Peyer's patch (tissue), 4 donors: ENCODE measurements around the gene TCP10L.

Source experiments
- POLR2A ChIP-seq, 2 donors: fragments of 450-650 bp; IDR thresholded peaks; one replicate each; pipeline ENCODE4 v1.5.1; 2017; ENCODE audit warnings: antibody characterized with exemption in 2 of 2, mild to moderate bottlenecking in 2 of 2, moderate library complexity in 2 of 2
- TF ChIP-seq, protein P1 (sequence below), 6 experiments: fragments of 450-650 bp in 4 of 6; fragments of 200-600 bp in 2 of 6; sonication (generic) in 1 of 6; IDR thresholded peaks; one replicate each; pipeline ENCODE4 v1.5.1; 2017 to 2019; ENCODE audit warnings: antibody characterized with exemption in 6 of 6, mild to moderate bottlenecking in 3 of 6, moderate library complexity in 1 of 6

DNA sequence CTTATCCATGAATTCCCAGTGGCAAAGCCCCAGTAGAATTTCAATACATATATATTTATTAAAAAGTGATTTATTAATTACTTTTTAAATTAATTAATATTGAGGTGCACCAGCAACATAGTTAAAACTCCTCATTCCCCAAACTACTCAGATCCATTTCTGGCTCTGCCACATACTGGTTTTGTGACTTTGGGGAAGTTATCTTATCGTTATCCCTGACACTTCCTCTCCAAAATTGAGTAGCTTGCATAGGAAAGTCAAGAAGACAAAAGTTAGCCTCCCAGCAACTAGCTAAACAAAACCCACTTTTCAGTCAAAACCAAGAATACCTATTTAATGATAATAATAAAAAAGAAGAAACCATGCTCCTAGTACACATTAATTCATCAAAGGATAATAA is 35.9 kb downstream of the TCP10L start:
- no peak for TF ChIP-seq POLR2A (IDR thresholded peaks at IDR 0.05)
- TF ChIP-seq, protein P1, sequence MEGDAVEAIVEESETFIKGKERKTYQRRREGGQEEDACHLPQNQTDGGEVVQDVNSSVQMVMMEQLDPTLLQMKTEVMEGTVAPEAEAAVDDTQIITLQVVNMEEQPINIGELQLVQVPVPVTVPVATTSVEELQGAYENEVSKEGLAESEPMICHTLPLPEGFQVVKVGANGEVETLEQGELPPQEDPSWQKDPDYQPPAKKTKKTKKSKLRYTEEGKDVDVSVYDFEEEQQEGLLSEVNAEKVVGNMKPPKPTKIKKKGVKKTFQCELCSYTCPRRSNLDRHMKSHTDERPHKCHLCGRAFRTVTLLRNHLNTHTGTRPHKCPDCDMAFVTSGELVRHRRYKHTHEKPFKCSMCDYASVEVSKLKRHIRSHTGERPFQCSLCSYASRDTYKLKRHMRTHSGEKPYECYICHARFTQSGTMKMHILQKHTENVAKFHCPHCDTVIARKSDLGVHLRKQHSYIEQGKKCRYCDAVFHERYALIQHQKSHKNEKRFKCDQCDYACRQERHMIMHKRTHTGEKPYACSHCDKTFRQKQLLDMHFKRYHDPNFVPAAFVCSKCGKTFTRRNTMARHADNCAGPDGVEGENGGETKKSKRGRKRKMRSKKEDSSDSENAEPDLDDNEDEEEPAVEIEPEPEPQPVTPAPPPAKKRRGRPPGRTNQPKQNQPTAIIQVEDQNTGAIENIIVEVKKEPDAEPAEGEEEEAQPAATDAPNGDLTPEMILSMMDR (IDR thresholded peaks at IDR 0.05) = no peak
